Neural progenitor cell (in vitro differentiated cells): Measurements from ENCODE around the gene AIFM2. TPM values are rescaled to one million over a fixed set of nuclear protein-coding genes. Genes with fewer than 3 reads are reported as not detected.
"Not testable (repeated sequence)": the region's sequence is repeated elsewhere in the genome, so short reads cannot be mapped to it uniquely, and the experiment has no call there.

Source experiments
- DNase-seq: peaks from one replicate; pipeline ENCODE4 v3.0.0-alpha.2; 2016; ENCODE audit warnings: low spot score
- H2AFZ ChIP-seq: fragments of 200-600 bp; sonication (generic); replicated peaks from 2 replicates; pipeline ENCODE4 v1.6.1; 2016; ENCODE audit warnings: antibody characterized with exemption
- H3F3A ChIP-seq: fragments of 200-600 bp; sonication (generic); 2 replicates; pipeline ENCODE4 v1.6.1; 2016; ENCODE audit warnings: antibody characterized with exemption, low read depth
- H3K27ac ChIP-seq: fragments of 200-600 bp; sonication (generic); 2 replicates; pipeline ENCODE4 v1.5.1; 2016; ENCODE audit warnings: mild to moderate bottlenecking
- H3K27me3 ChIP-seq: fragments of 200-600 bp; sonication (generic); 2 replicates; pipeline ENCODE4 v1.6.1; 2016; ENCODE audit warnings: mild to moderate bottlenecking, moderate library complexity
- H3K36me3 ChIP-seq: fragments of 200-600 bp; sonication (generic); 2 replicates; pipeline ENCODE4 v1.5.1; 2016
- H3K4me1 ChIP-seq: fragments of 200-600 bp; sonication (generic); 2 replicates; pipeline ENCODE4 v1.6.1; 2016; ENCODE audit warnings: mixed run types
- H3K4me2 ChIP-seq: fragments of 200-600 bp; sonication (generic); 2 replicates; pipeline ENCODE4 v1.6.1; 2016
- H3K4me3 ChIP-seq: fragments of 200-600 bp; sonication (generic); 2 replicates; pipeline ENCODE4 v1.5.1; 2016
- H3K79me2 ChIP-seq: fragments of 200-600 bp; sonication (generic); 2 replicates; pipeline ENCODE4 v1.6.1; 2016; ENCODE audit warnings: low read depth
- H3K9ac ChIP-seq: fragments of 200-600 bp; sonication (generic); 2 replicates; pipeline ENCODE4 v1.6.1; 2016
- H3K9me3 ChIP-seq: fragments of 200-600 bp; sonication (generic); 2 replicates; pipeline ENCODE4 v1.5.1; 2016; ENCODE audit warnings: low read depth
- H4K20me1 ChIP-seq: fragments of 200-600 bp; sonication (generic); 2 replicates; pipeline ENCODE4 v1.6.1; 2016; ENCODE audit warnings: low read depth
- H3K27ac Mint-ChIP-seq: 3 replicates; pipeline ENCODE4 v1.8.0; 2021; ENCODE audit warnings: mixed read lengths
- H3K27me3 Mint-ChIP-seq: 2 replicates; pipeline ENCODE4 v1.8.0; 2022; ENCODE audit warnings: low read depth, mild to moderate bottlenecking, inconsistent platforms, moderate library complexity, mixed read lengths; ENCODE audit not compliant: insufficient read depth
- H3K36me3 Mint-ChIP-seq: 3 replicates; pipeline ENCODE4 v1.8.0; 2021; ENCODE audit warnings: mixed read lengths
- H3K4me1 Mint-ChIP-seq: 3 replicates; pipeline ENCODE4 v1.8.0; 2021; ENCODE audit warnings: mixed read lengths
- H3K4me3 Mint-ChIP-seq: 3 replicates; pipeline ENCODE4 v1.8.0; 2021; ENCODE audit warnings: mild to moderate bottlenecking, moderate library complexity, mixed read lengths
- H3K9me3 Mint-ChIP-seq: 3 replicates; pipeline ENCODE4 v1.8.0; 2020; ENCODE audit warnings: mixed read lengths
- EZH2 ChIP-seq: fragments of 200-600 bp; sonication (generic); IDR thresholded peaks from 2 replicates; pipeline ENCODE4 v1.6.1; 2017; ENCODE audit warnings: antibody characterized with exemption, mild to moderate bottlenecking, moderate library complexity
- EZH2phosphoT487 ChIP-seq: fragments of 200-600 bp; sonication (generic); IDR thresholded peaks from 2 replicates; pipeline ENCODE4 v1.6.1; 2017; ENCODE audit warnings: antibody characterized with exemption
- total RNA-seq: library from RNA; depleted of rRNA; stranded (reverse); fragments of >200 nt; gene quantifications from 2 replicates; pipeline ENCODE4 v1.2.3, GENCODE V29; 2015; ENCODE audit warnings: low replicate concordance
- TF ChIP-seq, protein P1 (sequence below): fragments of 200-600 bp; sonication (generic); IDR thresholded peaks from 2 replicates; pipeline ENCODE4 v1.5.1; 2017; ENCODE audit warnings: antibody characterized with exemption, mild to moderate bottlenecking

The AIFM2 gene
- 1.1 and 1.3 TPM in 2 replicates for total RNA-seq

DNA sequence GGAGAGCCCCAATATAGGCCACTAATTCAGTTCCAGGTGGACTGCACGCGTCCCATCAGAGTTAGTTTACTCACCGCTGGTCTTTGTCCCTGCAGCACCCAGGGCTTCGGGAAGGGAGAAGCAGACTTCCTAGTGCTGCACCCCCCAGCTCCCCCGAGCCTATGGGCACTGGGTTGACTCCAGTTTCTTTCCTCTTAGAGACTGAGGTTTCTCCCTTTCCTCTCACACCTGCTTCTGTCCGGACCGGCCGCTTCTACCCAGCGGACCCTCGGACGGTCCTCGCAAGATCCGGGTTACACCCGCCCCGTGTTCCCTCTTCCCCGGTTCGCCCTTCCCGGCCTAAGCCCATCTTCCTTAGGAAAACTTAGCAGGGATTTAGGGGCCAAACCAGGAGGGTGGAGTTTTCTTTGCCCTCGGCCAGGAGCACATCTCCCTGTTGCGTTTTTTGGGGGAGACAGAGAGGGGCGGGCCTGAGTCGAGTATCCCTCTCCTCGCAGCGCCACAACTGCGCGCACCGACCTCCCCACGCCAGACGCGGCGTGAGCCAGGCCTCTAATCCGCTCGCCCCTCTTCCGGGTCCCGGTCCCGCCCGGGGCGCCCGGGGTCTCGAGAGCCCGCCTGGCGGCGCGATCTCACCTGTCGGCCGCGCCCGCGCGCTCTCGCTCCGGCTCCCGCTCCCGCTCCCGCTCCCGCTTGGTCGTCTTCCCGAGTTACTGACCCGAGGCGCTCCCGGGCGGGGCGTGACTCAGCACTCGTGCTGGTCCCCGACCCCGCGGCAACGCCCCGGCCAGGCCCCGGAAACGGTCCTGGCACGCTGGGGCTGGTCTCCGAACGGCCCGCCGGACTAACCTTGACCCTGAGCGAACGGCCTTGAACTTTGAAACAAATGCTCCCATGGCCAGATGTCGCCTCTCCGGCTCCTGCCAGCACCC, at the start of gene AIFM2:
Gene AIFM2, minus strand, starts transcription at position 728 of the 932 bp plus-strand sequence. CDS start 8,741 bp downstream, outside the sequence.
- Mint-ChIP-seq H3K4me1 (peaks cover 15% of the 10 kb centered on the region), H3K4me3 (peak within 1 kb of the TSS; percentile 84), H3K27me3 (peaks cover 32% of the 10 kb centered on the region), H3K9me3 (no peaks in the 10 kb centered on the region), H3K27ac (no peak within 1 kb of the TSS), H3K36me3 (peaks cover 4% of the 10 kb centered on the region)
- peak within 1 kb of the TSS; percentile 83 for H2AFZ ChIP-seq
- H3K27ac ChIP-seq: no peak within 1 kb of the TSS
- DNase-seq: peak; percentile 85
- H3K79me2 ChIP-seq: no peaks in the 10 kb centered on the region
- peaks cover 56% of the 10 kb centered on the region for H3K27me3 ChIP-seq
- TF ChIP-seq, protein P1, sequence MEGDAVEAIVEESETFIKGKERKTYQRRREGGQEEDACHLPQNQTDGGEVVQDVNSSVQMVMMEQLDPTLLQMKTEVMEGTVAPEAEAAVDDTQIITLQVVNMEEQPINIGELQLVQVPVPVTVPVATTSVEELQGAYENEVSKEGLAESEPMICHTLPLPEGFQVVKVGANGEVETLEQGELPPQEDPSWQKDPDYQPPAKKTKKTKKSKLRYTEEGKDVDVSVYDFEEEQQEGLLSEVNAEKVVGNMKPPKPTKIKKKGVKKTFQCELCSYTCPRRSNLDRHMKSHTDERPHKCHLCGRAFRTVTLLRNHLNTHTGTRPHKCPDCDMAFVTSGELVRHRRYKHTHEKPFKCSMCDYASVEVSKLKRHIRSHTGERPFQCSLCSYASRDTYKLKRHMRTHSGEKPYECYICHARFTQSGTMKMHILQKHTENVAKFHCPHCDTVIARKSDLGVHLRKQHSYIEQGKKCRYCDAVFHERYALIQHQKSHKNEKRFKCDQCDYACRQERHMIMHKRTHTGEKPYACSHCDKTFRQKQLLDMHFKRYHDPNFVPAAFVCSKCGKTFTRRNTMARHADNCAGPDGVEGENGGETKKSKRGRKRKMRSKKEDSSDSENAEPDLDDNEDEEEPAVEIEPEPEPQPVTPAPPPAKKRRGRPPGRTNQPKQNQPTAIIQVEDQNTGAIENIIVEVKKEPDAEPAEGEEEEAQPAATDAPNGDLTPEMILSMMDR: peak; percentile 28
- TF ChIP-seq EZH2 (peak; percentile 84), EZH2phosphoT487 (peak; percentile 72)
- H3K4me3 ChIP-seq: peak within 1 kb of the TSS; percentile 52
- H3F3A ChIP-seq: no peaks in the 10 kb centered on the region
- H3K4me2 ChIP-seq: peak within 1 kb of the TSS; percentile 84
- H3K9me3 ChIP-seq: no peaks in the 10 kb centered on the region
- no peaks in the 10 kb centered on the region for H3K4me1 ChIP-seq
- H4K20me1 ChIP-seq: peaks cover 13% of the 10 kb centered on the region
- no peak within 1 kb of the TSS for H3K9ac ChIP-seq
- no peaks in the 10 kb centered on the region for H3K36me3 ChIP-seq

DNA sequence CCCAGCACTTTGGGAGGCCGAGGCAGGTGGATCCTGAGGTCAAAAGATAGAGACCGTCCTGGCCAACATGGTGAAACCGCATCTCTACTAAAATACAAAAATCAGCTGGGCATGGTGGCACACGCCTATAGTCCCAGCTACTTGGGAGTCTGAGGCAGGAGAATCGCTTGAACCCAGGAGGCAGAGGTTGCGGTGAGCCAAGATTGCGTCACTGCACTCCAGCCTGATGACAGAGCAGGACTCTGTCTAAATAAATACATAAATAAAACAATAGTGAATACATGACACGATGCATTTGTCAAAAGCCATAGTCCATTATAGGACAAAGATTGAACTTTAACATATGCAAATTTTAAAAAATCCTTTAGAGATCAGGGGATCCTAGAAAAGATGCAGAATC, 46.6 kb upstream of the AIFM2 start:
- not testable (repeated sequence) for H3K4me3 ChIP-seq, H3K36me3 ChIP-seq, H3K27ac Mint-ChIP-seq, H3K9me3 Mint-ChIP-seq, H4K20me1 ChIP-seq, H3K4me1 Mint-ChIP-seq, H3F3A ChIP-seq, H2AFZ ChIP-seq, H3K9ac ChIP-seq, H3K79me2 ChIP-seq, H3K27ac ChIP-seq, H3K4me2 ChIP-seq, DNase-seq, H3K4me1 ChIP-seq, H3K27me3 Mint-ChIP-seq, H3K9me3 ChIP-seq, H3K36me3 Mint-ChIP-seq, H3K4me3 Mint-ChIP-seq
- peaks cover 15% of the 10 kb centered on the region for H3K27me3 ChIP-seq

DNA sequence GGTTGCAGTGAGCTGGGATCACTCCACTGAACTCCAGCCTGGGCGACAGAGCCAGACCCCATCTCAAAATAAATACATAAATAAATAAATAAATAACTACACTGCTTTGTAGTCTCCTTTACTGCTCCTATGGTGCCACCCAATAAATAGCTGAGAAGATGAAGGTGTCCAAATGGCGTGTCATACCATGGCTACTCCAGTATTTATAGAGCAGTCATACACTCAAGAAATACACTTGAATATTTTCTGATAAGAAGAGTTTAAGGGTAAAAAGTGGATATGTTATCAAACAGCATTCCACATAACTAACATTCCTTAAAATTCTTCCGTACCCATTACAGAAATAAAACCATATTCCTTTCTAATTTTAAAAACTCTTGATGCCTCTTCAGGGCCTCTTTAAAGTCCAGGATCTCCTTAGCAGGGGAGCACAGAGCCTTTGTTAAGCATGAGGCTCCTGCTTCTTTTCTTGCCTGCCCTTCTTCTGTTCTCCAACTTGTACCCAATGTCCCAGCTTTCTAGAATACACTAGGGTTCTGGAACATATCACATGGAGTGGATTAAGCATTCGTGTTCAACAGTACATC, 45.6 kb upstream of the AIFM2 start:
- Mint-ChIP-seq H3K27ac (no peak overlapping the region), H3K27me3 (peaks cover 8% of the 10 kb centered on the region), H3K4me1 (peaks cover 2% of the 10 kb centered on the region), H3K9me3 (peaks cover 7% of the 10 kb centered on the region), H3K4me3 (no peak overlapping the region), H3K36me3 (no peaks in the 10 kb centered on the region)
- H3K4me3 ChIP-seq: no peak overlapping the region
- no peaks in the 10 kb centered on the region for H3K36me3 ChIP-seq
- no peaks in the 10 kb centered on the region for H3F3A ChIP-seq
- no peaks in the 10 kb centered on the region for H3K79me2 ChIP-seq
- peaks cover 7% of the 10 kb centered on the region for H3K27me3 ChIP-seq
- no peaks in the 10 kb centered on the region for H3K9me3 ChIP-seq
- H3K4me2 ChIP-seq: no peak overlapping the region
- H3K27ac ChIP-seq: no peak overlapping the region
- no peak overlapping the region for H3K9ac ChIP-seq
- no peak overlapping the region for H2AFZ ChIP-seq
- TF ChIP-seq EZH2: no peak
- no peak for TF ChIP-seq EZH2phosphoT487
- TF ChIP-seq, protein P1: no peak
- H4K20me1 ChIP-seq: no peaks in the 10 kb centered on the region
- no peaks in the 10 kb centered on the region for H3K4me1 ChIP-seq
- DNase-seq: no peak

DNA sequence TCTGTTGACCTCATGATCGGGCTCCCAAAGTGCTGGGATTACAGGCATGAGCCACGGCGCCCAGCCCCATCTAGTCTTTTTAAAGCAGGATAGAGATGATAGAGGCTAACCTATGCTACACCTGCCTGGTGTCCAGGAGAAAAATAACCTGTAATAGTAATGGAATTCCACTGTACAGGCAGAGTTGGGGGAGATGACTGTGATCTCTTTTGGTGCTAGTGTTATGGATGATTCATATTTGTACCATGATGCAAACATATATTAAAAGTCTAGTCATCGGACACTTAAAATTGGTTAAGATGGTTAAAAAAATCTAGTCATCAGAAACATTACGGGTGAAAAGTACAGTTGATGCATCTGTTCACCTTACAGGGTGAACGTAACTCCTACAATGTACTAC, 43.8 kb upstream of the AIFM2 start:
- TF ChIP-seq, protein P1: no peak
- TF ChIP-seq EZH2phosphoT487 (no peak), EZH2 (no peak)
- Histone ChIP-seq H3K36me3 (no peaks in the 10 kb centered on the region), H3K4me1 (no peaks in the 10 kb centered on the region), H3K79me2 (no peaks in the 10 kb centered on the region), H3F3A (peaks cover 7% of the 10 kb centered on the region), H3K27me3 (no peaks in the 10 kb centered on the region), H3K9ac (no peak overlapping the region), H4K20me1 (no peaks in the 10 kb centered on the region), H3K4me2 (no peak overlapping the region), H3K27ac (no peak overlapping the region), H2AFZ (no peak overlapping the region), H3K4me3 (no peak overlapping the region), H3K9me3 (no peaks in the 10 kb centered on the region)
- H3K27me3 Mint-ChIP-seq: peaks cover 6% of the 10 kb centered on the region
- H3K9me3 Mint-ChIP-seq: peaks cover 7% of the 10 kb centered on the region
- H3K4me1 Mint-ChIP-seq: peaks cover 2% of the 10 kb centered on the region
- no peaks in the 10 kb centered on the region for H3K36me3 Mint-ChIP-seq
- peak overlapping the region; percentile 14 for H3K27ac Mint-ChIP-seq
- no peak for DNase-seq
- no peak overlapping the region for H3K4me3 Mint-ChIP-seq
